Spinal cord (tissue), 10 donors: ENCODE measurements around the gene SNAI3. TPM values are rescaled to one million over a fixed set of nuclear protein-coding genes. Genes with fewer than 3 reads are reported as not detected.
A peak's percentile ranks its signal among the peaks of the same experiment; 100 is the strongest.

Experiments
- DNase-seq, 6 donors: peaks; one replicate each; pipeline versions ENCODE4 v3.0.0 to v3.0.0-alpha.2; 2013 to 2015; ENCODE audit warnings: low spot score in 6 of 6, low read depth in 4 of 6
- H3K27ac ChIP-seq: one replicate; pipeline ENCODE4 v1.5.1; 2013; ENCODE audit warnings: low read depth, low read length, control low read depth
- H3K27me3 ChIP-seq: one replicate; pipeline ENCODE4 v1.6.1; 2013; ENCODE audit warnings: low read length; ENCODE audit not compliant: control insufficient read depth, insufficient read depth
- H3K36me3 ChIP-seq: one replicate; pipeline ENCODE4 v1.6.1; 2013; ENCODE audit warnings: low read length; ENCODE audit not compliant: control insufficient read depth, insufficient read depth
- H3K4me1 ChIP-seq: one replicate; pipeline ENCODE4 v1.6.1; 2013; ENCODE audit warnings: low read length; ENCODE audit not compliant: control insufficient read depth, insufficient read depth
- H3K4me3 ChIP-seq: one replicate; pipeline ENCODE4 v1.5.1; 2013; ENCODE audit warnings: low read depth, low read length, control low read depth
- H3K9me3 ChIP-seq: one replicate; pipeline ENCODE4 v1.6.1; 2013; ENCODE audit warnings: low read length; ENCODE audit not compliant: control insufficient read depth, insufficient read depth
- WGBS: methylation state at CpG from one replicate; pipeline ENCODE4 v1.1.5; 2013; ENCODE audit warnings: missing lambda C conversion rate; ENCODE audit not compliant: insufficient coverage; 5-methylcytosine and 5-hydroxymethylcytosine counted together
- polyA plus RNA-seq, 2 donors: library from polyadenylated mRNA; unstranded; fragments of 120-200 nt; gene quantifications; one replicate each; pipeline ENCODE4 v1.2.1, GENCODE V29; 2013; ENCODE audit not compliant: insufficient read length in 2 of 2
- total RNA-seq, 2 donors: library from RNA; depleted of rRNA in 1 of 2; stranded (reverse); fragments of 120-200 nt in 1 of 2; fragments of >200 nt in 1 of 2; gene quantifications; one replicate each; pipeline versions ENCODE4 v1.2.3 to v1.2.4, GENCODE V29; 2013 to 2014
- donor health status: healthy.

SNAI3 gene
- total and polyA plus RNA-seq, 4 donors = 0.30 to 2.2 (median 1.3) TPM

DNA sequence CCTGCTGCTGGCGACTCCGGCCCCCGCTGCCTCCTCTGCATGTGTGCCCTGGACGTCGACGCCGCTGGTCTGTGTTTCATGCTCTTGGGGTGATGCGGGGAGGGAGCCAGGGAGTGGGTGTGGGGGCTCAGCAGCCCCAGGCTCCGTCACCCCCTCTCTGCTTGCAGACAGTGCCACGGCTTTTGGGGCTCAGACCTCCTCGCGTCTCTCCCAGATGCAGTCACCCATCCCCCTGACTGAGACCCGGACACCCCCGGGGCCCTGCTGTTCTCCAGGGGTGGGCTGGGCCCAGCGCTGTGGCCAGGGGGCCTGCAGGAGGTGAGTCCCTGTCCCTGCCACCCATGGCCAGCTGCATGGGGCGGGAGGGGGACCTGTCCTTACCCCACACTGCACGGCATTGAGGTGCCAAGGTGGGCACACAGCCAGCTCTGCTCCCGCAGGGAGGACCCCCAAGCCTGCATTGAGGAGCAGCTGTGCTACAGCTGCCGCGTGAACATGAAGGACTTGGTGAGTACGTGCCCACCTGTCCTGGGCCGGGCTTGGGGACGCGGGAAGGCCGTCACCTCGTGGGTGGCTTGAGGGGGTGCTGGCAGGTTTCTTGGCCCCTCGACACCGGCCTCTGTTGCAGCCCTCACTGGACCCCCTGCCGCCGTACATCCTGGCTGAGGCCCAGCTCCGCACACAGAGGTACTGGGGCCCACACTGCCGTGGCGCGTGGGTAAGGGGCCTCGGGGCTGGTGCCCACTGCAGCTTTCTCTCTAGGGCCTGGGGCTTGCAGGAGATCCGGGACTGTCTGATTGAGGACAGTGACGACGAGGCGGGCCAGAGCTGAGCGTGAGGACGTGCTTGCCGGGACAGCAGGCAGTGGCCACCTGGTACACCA, 28.4 kb upstream of the SNAI3 start:
- WGBS = 90% methylated on average over 37 of the region's 42 CpGs
- Histone ChIP-seq H3K36me3 (peaks cover 89% of the 10 kb centered on the region), H3K9me3 (no peaks in the 10 kb centered on the region), H3K27ac (no peak overlapping the region), H3K4me1 (peaks cover 15% of the 10 kb centered on the region), H3K27me3 (no peaks in the 10 kb centered on the region), H3K4me3 (no peak overlapping the region)
- DNase-seq = no peak

DNA sequence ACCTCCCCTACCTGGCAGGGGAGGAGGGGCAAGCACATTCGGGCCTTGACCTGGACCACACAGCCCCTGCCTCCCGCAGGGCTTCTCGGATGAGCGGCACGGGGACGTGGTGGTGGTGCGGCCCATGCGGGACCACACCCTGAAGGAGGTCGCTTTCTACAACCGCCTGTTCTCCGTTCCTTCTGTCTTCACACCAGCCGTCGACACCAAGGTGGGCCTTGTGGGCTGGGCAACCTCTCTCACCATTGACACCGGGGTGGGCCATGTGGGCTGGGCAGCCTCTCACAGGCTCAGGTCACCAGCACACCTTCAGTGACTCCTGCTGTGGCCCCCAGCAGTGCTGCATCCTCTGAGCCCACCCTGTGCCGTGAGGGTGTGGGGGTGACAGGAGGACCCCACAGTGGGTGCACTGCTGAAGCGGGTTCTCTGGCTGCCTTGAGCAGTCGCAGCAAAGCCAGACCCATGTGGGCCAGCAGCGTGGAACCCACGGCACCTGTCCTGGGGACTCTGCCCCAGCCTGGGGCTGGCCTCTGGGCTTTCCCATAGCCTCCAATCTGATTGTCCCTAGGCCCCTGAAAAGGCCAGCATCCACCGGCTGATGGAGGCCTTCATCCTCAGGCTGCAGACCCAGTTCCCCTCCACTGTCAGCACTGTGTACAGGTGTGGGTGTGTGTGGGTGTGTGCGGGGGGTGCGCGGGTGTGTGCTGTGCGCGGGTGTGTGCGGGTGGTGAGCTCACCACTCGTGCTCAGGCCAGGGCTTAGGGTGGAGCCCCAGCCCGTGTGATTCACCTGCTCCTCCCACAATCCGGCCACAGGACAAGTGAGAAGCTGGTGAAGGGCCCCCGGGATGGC, 27.5 kb upstream of the SNAI3 start:
- Histone ChIP-seq H3K36me3 (peaks cover 89% of the 10 kb centered on the region), H3K9me3 (no peaks in the 10 kb centered on the region), H3K4me1 (peaks cover 7% of the 10 kb centered on the region), H3K27ac (no peak overlapping the region), H3K4me3 (no peak overlapping the region), H3K27me3 (no peaks in the 10 kb centered on the region)
- 89% methylated on average over 25 of the region's 30 CpGs for WGBS
- DNase-seq = no peak

- Histone ChIP-seq H3K27ac (no peak overlapping the region), H3K4me1 (peaks cover 5% of the 10 kb centered on the region), H3K9me3 (no peaks in the 10 kb centered on the region), H3K27me3 (no peaks in the 10 kb centered on the region), H3K36me3 (peaks cover 90% of the 10 kb centered on the region), H3K4me3 (no peak overlapping the region)
- WGBS = 95% methylated on average over 7 of the region's 15 CpGs
- DNase-seq = no peak
Observed at GRCh38 chr16:88713054-88713453, 26.7 kb upstream of the SNAI3 start.

- H3K4me1 ChIP-seq = peaks cover 7% of the 10 kb centered on the region
- no peaks in the 10 kb centered on the region for H3K9me3 ChIP-seq
- H3K36me3 ChIP-seq = peaks cover 88% of the 10 kb centered on the region
- no peak overlapping the region for H3K4me3 ChIP-seq
- DNase-seq = no peak
- no peaks in the 10 kb centered on the region for H3K27me3 ChIP-seq
- WGBS = 72% methylated on average over 21 of the region's 25 CpGs
- H3K27ac ChIP-seq = no peak overlapping the region
Observed at GRCh38 chr16:88712362-88712979, 26.2 kb upstream of the SNAI3 start.

DNA sequence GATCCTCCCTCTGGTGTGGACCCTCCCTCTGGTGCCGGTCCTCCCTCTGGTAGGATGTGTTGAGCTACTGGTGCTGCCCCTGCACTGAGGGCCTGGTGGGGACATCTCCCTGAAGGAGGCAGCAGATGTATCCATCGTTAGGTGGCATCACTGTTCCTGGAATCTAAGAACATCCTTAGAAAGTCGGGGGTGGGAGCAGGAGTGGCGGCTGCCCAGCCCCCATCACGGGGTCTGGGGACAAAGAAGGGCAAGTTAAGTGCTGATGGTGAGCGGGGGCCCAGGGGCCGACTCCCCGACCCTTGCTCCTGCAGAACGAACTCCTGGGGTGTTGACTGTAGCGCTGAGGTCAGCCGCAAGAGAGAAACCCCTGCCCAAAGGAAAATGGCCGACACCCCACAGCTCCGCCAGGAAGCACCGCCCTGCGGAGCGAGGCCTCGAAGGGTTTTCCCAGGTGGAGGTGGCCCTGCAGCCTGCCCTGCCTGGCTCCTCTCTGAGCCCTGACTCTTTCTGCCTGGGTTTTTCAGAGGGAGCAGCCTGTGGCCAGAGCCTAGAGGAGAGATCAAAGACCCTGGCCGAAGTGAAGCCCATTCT, 25.5 kb upstream of the SNAI3 start:
- DNase-seq = no peak
- Histone ChIP-seq H3K9me3 (no peaks in the 10 kb centered on the region), H3K27me3 (no peaks in the 10 kb centered on the region), H3K27ac (no peak overlapping the region), H3K36me3 (peaks cover 83% of the 10 kb centered on the region), H3K4me1 (peaks cover 14% of the 10 kb centered on the region), H3K4me3 (no peak overlapping the region)
- 69% methylated on average over 18 of the region's 18 CpGs for WGBS

DNA sequence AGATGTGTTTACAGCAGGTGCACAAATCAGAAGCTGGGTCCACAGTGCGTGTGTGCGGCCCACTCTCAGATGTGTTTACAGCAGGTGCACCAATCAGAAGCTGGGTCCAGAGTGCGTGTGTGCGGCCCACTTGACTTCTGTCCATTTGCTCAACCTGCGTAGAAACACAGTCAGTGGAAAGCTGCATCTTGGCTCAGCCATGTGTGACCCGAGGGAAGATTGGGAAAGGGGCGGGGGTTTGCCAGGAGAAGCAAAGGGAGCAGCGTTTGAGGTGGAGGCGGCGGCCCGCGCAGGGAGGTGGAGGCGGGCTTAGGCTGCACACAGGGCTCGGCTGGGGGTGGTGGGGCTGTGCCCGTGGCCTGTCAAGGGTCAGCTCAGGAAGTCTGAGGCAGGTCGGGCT, 24.2 kb upstream of the SNAI3 start:
- peaks cover 18% of the 10 kb centered on the region for H3K4me1 ChIP-seq
- H3K27ac ChIP-seq = no peak overlapping the region
- H3K4me3 ChIP-seq = no peak overlapping the region
- no peaks in the 10 kb centered on the region for H3K9me3 ChIP-seq
- no peak for DNase-seq
- WGBS = 83% methylated on average over 15 of the region's 16 CpGs
- H3K36me3 ChIP-seq = peaks cover 70% of the 10 kb centered on the region
- H3K27me3 ChIP-seq = no peaks in the 10 kb centered on the region

GRCh38 chr16:88706965-88707826, 20.9 kb upstream of the SNAI3 start:
- 39% methylated on average over 9 of the region's 17 CpGs for WGBS
- H3K36me3 ChIP-seq = peaks cover 58% of the 10 kb centered on the region
- H3K4me1 ChIP-seq = peaks cover 45% of the 10 kb centered on the region
- no peak overlapping the region for H3K27ac ChIP-seq
- no peak for DNase-seq
- no peaks in the 10 kb centered on the region for H3K9me3 ChIP-seq
- H3K4me3 ChIP-seq = peak overlapping the region; percentile 78
- H3K27me3 ChIP-seq = no peaks in the 10 kb centered on the region

- DNase-seq = peak; percentile 63 to 97 (median 82)
- Histone ChIP-seq H3K27ac (peak within 1 kb of the TSS; percentile 33), H3K36me3 (peaks cover 59% of the 10 kb centered on the region), H3K27me3 (no peaks in the 10 kb centered on the region), H3K4me3 (peak within 1 kb of the TSS; percentile 78), H3K9me3 (no peaks in the 10 kb centered on the region), H3K4me1 (peaks cover 53% of the 10 kb centered on the region)
- WGBS = under 1% methylated on average over 84 of the region's 86 CpGs
Observed at GRCh38 chr16:88706229-88706964, 20.1 kb upstream of the SNAI3 start, which contains the start of the genes CTU2 and RNF166. TSS of gene CTU2 (plus strand) at chr16:88706503. CDS start at chr16:88706531, 28 bp downstream. TSS of gene RNF166 (minus strand) at chr16:88706408. CDS start at chr16:88706325, 83 bp downstream.
